GM21717 (cell line): Measurements from ENCODE around the gene AGAP1.

Experiments used
- ATAC-seq: cut with Tn5 transposase; IDR thresholded peaks from one replicate; pipeline ENCODE4 v1.9.1; 2021; ENCODE audit warnings: mild to moderate bottlenecking, moderate library complexity; ENCODE audit not compliant: unreplicated experiment

Gene AGAP1

GRCh38 chr2:235833971-235834620, 340.3 kb downstream of the AGAP1 start:
- ATAC-seq = no peak

GRCh38 chr2:235834781-235835180, 340.9 kb downstream of the AGAP1 start:
- no peak for ATAC-seq

GRCh38 chr2:235835810-235836209, 342.0 kb downstream of the AGAP1 start:
- no peak for ATAC-seq

GRCh38 chr2:235836491-235836911, 342.7 kb downstream of the AGAP1 start:
- no peak for ATAC-seq

GRCh38 chr2:235839226-235839625, 345.4 kb downstream of the AGAP1 start:
- no peak for ATAC-seq

- no peak for ATAC-seq
Measured at GRCh38 chr2:235839974-235840373, 346.1 kb downstream of the AGAP1 start.

- no peak for ATAC-seq
Measured at GRCh38 chr2:235841863-235842262, 348.0 kb downstream of the AGAP1 start.

GRCh38 chr2:235842941-235843340, 349.1 kb downstream of the AGAP1 start:
- no peak for ATAC-seq

- ATAC-seq = no peak
Measured at GRCh38 chr2:235843591-235844395, 349.9 kb downstream of the AGAP1 start.

GRCh38 chr2:235844561-235844960, 350.7 kb downstream of the AGAP1 start:
- no peak for ATAC-seq

- ATAC-seq = no peak
Measured at GRCh38 chr2:235845245-235845644, 351.4 kb downstream of the AGAP1 start.

- no peak for ATAC-seq
Measured at GRCh38 chr2:235847576-235847975, 353.7 kb downstream of the AGAP1 start.

- no peak for ATAC-seq
Measured at GRCh38 chr2:235848055-235848454, 354.2 kb downstream of the AGAP1 start.

- no peak for ATAC-seq
Measured at GRCh38 chr2:235848946-235849345, 355.1 kb downstream of the AGAP1 start.

- no peak for ATAC-seq
Measured at GRCh38 chr2:235849489-235849888, 355.6 kb downstream of the AGAP1 start.

- no peak for ATAC-seq
Measured at GRCh38 chr2:235850289-235850688, 356.4 kb downstream of the AGAP1 start.

- ATAC-seq = no peak
Measured at GRCh38 chr2:235850771-235851551, 357.1 kb downstream of the AGAP1 start.

- ATAC-seq = no peak
Measured at GRCh38 chr2:235851828-235852525, 358.1 kb downstream of the AGAP1 start.

- ATAC-seq = no peak
Measured at GRCh38 chr2:235852526-235852920, 358.7 kb downstream of the AGAP1 start.

GRCh38 chr2:235854276-235854675, 360.4 kb downstream of the AGAP1 start:
- no peak for ATAC-seq

- ATAC-seq = no peak
Measured at GRCh38 chr2:235855011-235855410, 361.2 kb downstream of the AGAP1 start.
